BJ (cell line): ENCODE measurements around the gene MS4A7. TPM values are rescaled to one million over a fixed set of nuclear protein-coding genes. Genes with fewer than 3 reads are reported as not detected.

Source experiments
- CTCF ChIA-PET: fragments of 350-600 bp; formaldehyde crosslinking; extraction: SDS; loops from one replicate; lab custom pipeline; 2021; ENCODE audit warnings: antibody characterized with exemption, inconsistent platforms; lab: Yijun Ruan, JAX
- POLR2A ChIA-PET: fragments of 300-600 bp; sonication (Branson Sonifier 250); formaldehyde crosslinking; extraction: SDS; loops from one replicate; lab custom pipeline; 2021; ENCODE audit warnings: antibody characterized with exemption; lab: Charles Lee
- DNase-seq: peaks from one replicate; pipeline ENCODE4 v3.0.0-alpha.2; 2011; ENCODE audit warnings: low read depth
- H3K27me3 ChIP-seq: 2 replicates; pipeline ENCODE4 v1.6.0; 2011; ENCODE audit warnings: low read length; ENCODE audit not compliant: control insufficient read depth, insufficient read depth
- H3K36me3 ChIP-seq: 2 replicates; pipeline ENCODE4 v1.5.1; 2011; ENCODE audit warnings: low read length; ENCODE audit not compliant: control insufficient read depth, insufficient read depth
- H3K4me3 ChIP-seq: 2 replicates; pipeline ENCODE4 v1.5.1; 2011; ENCODE audit warnings: low read depth, mild to moderate bottlenecking, control low read depth, low read length
- CTCF ChIP-seq: IDR thresholded peaks from 2 replicates; pipeline ENCODE4 v1.5.1; 2011; ENCODE audit warnings: low read depth, mild to moderate bottlenecking, control low read depth, inconsistent platforms, low read length, moderate library complexity; ENCODE audit not compliant: insufficient read depth
- polyA plus RNA-seq: library from polyadenylated mRNA; depleted of rRNA; stranded (reverse); fragments of >200 nt; gene quantifications from 2 replicates; pipeline ENCODE4 v1.2.3, GENCODE V29; 2011

The MS4A7 gene
- polyA plus RNA-seq, 1 experiment, result not detected

DNA sequence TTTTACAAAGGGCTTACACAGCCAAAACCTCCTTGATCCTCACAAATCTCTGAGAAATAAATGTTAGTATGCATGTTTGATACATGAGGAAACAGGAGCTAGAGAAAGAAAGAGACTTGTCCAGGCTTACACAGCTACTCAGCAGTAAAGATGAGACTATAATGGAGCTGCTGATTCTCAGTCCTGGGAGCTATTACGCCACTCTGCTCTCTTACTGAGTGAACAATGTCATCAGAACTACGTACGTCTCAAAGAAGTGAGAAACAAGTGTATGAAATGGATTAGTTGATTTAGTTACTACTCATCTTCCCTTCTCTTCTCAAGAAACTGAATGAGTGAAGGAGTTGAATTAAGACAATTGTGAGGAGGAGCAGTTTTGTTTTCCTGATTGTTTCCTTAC lies 39.0 kb upstream of the MS4A7 start:
- no peak for TF ChIP-seq CTCF
- H3K36me3 ChIP-seq, result no peaks in the 10 kb centered on the region
- no peak for DNase-seq
- CTCF ChIA-PET, result interaction anchor here (1.1 kb wide), 1 partner anchor 9 kb away, joined by 3 read pairs; no protein-coding TSS in a partner anchor
- H3K4me3 ChIP-seq, result no peak overlapping the region
- H3K27me3 ChIP-seq, result no peaks in the 10 kb centered on the region
- POLR2A ChIA-PET, result no interaction called here

DNA sequence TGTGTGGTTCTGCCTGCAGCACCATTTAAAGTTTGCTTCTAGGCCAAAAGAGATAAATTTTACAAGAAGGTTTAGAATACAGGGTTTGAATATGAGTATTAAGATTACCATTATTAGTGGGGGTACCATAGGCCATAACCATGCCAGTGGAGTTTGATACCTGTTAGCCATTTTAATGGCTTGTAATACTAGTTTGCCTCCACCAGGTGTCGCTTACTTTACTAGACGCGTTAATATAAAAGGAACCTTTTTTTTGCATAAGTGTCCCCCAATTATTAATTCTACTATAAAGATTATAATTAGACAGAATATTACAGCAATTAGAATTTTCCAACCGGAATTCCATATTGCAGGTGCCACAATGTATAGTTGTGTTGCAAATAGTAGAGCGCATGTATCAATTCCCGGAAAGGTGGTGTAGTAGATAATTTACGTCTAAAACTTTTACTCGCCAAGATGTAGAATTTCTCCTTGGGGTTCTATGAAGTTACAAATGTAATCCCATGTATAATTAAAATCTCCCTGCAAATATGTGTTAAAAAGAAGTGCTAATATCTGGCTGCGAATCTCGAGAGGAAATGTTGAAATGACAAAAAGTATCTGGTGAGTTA lies 35.1 kb upstream of the MS4A7 start:
- Histone ChIP-seq H3K4me3 (no peak overlapping the region), H3K36me3 (no peaks in the 10 kb centered on the region), H3K27me3 (no peaks in the 10 kb centered on the region)
- no peak for DNase-seq
- CTCF ChIA-PET, result interaction anchor here (0.8 to 1.3 kb wide), 5 partner anchors 9 to 36 kb away, joined by 3 to 6 read pairs (median 4); no protein-coding TSS in a partner anchor
- peak; percentile 50 for TF ChIP-seq CTCF
- POLR2A ChIA-PET, result no interaction called here

DNA sequence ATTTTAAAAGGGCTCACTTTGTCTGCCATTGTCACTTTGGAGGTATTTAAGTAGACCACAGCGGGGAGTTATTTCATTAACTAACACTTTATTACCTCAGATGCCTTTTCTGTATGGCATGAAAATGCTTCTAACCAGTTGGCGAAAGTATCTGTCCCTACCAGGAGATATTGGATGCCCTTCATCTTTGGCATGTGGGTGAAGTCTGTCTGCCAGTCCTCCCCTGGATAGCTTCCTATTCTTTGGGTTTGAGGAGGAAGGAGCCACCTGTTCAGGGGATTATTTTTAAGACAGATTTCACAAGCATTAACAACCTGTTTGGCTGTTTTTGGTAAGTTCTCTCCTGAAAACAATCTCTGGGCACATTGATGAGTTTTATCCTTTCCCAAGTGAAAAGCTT lies 34.2 kb upstream of the MS4A7 start:
- Histone ChIP-seq H3K36me3 (no peaks in the 10 kb centered on the region), H3K4me3 (no peak overlapping the region), H3K27me3 (no peaks in the 10 kb centered on the region)
- DNase-seq, result no peak
- TF ChIP-seq CTCF, result no peak
- POLR2A ChIA-PET, result no interaction called here
- CTCF ChIA-PET, result interaction anchor here (0.8 to 1.3 kb wide), 2 partner anchors 10 to 37 kb away, joined by 3 read pairs; no protein-coding TSS in a partner anchor

DNA sequence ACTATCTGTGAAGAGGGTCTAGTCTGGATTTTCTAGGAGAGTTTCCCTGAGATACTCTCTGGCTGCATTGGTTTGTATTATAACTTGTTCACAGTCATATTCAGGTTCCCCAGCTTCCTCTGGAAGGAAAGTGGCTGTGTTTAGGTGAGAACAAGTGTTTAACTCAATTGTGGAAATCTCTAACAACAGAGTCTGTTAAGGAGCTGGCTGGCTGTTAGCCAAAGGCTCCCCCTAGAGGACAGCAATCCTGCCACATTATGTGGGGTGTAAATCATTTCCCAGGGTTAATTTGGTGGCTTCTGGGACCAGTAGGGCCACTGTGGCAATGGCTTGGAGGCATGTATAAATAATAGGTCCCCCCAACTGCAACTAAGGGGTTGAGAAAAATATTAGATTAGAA lies 32.8 kb upstream of the MS4A7 start:
- POLR2A ChIA-PET, result no interaction called here
- CTCF ChIA-PET, result interaction anchor here (1.2 kb wide), 1 partner anchor 11 kb away, joined by 3 read pairs; no protein-coding TSS in a partner anchor
- H3K4me3 ChIP-seq, result no peak overlapping the region
- TF ChIP-seq CTCF, result no peak
- H3K36me3 ChIP-seq, result no peaks in the 10 kb centered on the region
- DNase-seq, result no peak
- no peaks in the 10 kb centered on the region for H3K27me3 ChIP-seq

DNA sequence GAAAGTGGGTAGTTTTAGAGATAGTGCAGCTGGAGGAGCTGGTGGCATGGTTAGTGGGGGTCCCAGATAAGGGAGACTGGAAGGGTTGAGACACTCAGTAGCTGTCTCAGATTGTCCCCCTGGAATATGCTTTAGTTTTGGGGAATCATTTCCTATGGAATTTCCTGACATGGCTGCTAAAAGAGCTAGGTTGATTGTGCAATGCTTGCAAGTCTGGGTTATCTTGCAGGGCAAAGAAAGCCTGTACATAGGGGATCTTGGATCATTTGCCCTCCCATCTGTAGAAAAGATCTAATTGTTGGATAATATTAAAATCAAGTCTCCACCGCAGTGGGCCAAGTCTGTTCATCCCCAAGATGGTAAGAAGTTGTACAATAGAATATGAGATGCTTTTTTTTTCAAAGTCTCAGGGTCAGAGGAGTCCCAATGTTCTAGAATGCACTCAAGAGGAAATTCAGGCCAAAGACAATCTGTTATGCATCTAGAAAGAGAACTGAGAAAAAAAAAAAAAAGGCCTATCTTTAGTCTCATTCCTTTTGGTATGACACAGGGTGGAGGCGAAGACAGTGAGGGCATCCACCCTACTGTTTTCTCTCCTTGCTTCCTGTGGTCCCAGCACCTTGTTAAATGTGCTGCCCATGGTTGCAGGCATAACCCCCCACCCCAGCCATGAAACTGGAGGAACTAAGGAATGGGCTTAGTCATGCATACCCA lies 31.1 kb upstream of the MS4A7 start:
- ChIA-PET CTCF (no interaction called here), POLR2A (no interaction called here)
- no peak for DNase-seq
- H3K4me3 ChIP-seq, result no peak overlapping the region
- H3K36me3 ChIP-seq, result no peaks in the 10 kb centered on the region
- no peak for TF ChIP-seq CTCF
- no peaks in the 10 kb centered on the region for H3K27me3 ChIP-seq
